Loucy (cell line): ENCODE data around the gene GSG1L.

ENCODE experiments used
- H2AFZ ChIP-seq: fragments of 200-600 bp; sonication (generic); 2 replicates; pipeline ENCODE4 v1.6.0; 2016; ENCODE audit warnings: antibody characterized with exemption, mild to moderate bottlenecking, low read length, moderate library complexity
- H3F3A ChIP-seq: fragments of 200-600 bp; 2 replicates; pipeline ENCODE4 v1.6.0; 2016; ENCODE audit warnings: antibody characterized with exemption, low read depth, mild to moderate bottlenecking
- H3K27me3 ChIP-seq: fragments of 200-600 bp; sonication (generic); 2 replicates; pipeline ENCODE4 v1.6.1; 2014; ENCODE audit warnings: low read length, mild to moderate bottlenecking; ENCODE audit not compliant: insufficient read depth, poor library complexity, severe bottlenecking
- H3K36me3 ChIP-seq: fragments of 200-600 bp; sonication (generic); 2 replicates; pipeline ENCODE4 v1.6.1; 2016; ENCODE audit warnings: low read length; ENCODE audit not compliant: insufficient read depth
- H3K4me1 ChIP-seq: fragments of 200-600 bp; sonication (generic); 2 replicates; pipeline ENCODE4 v1.5.1; 2014; ENCODE audit warnings: low read length, mild to moderate bottlenecking; ENCODE audit not compliant: insufficient read depth, poor library complexity, severe bottlenecking
- H3K4me2 ChIP-seq: fragments of 200-600 bp; sonication (generic); 2 replicates; pipeline ENCODE4 v1.6.0; 2014; ENCODE audit warnings: antibody characterized with exemption, low read length, low read depth, mild to moderate bottlenecking; ENCODE audit not compliant: poor library complexity, severe bottlenecking
- H3K4me3 ChIP-seq: fragments of 200-600 bp; sonication (generic); 2 replicates; pipeline ENCODE4 v1.5.1; 2014; ENCODE audit warnings: low read length, mild to moderate bottlenecking, mixed read lengths; ENCODE audit not compliant: poor library complexity, severe bottlenecking
- H3K79me2 ChIP-seq: fragments of 200-600 bp; sonication (generic); 2 replicates; pipeline ENCODE4 v1.6.1; 2014; ENCODE audit warnings: low read length; ENCODE audit not compliant: insufficient read depth
- H3K9ac ChIP-seq: fragments of 200-600 bp; sonication (generic); 2 replicates; pipeline ENCODE4 v1.6.0; 2014; ENCODE audit warnings: mild to moderate bottlenecking, low read depth, low read length, moderate library complexity; ENCODE audit not compliant: poor library complexity, severe bottlenecking
- H3K9me2 ChIP-seq: fragments of 200-600 bp; sonication (generic); replicated peaks from 2 replicates; pipeline ENCODE4 v1.6.1; 2016; ENCODE audit warnings: low read depth, low read length, mixed read lengths
- H3K9me3 ChIP-seq: fragments of 200-600 bp; sonication (generic); 2 replicates; pipeline ENCODE4 v1.6.1; 2014; ENCODE audit warnings: mild to moderate bottlenecking, antibody characterized with exemption, low read length, low read depth; ENCODE audit not compliant: insufficient read depth
- H4K20me1 ChIP-seq: fragments of 200-600 bp; sonication (generic); 2 replicates; pipeline ENCODE4 v1.6.0; 2014; ENCODE audit warnings: antibody characterized with exemption, low read length, mild to moderate bottlenecking; ENCODE audit not compliant: insufficient read depth, poor library complexity, severe bottlenecking
- EZH2phosphoT487 ChIP-seq: fragments of 200-600 bp; IDR thresholded peaks from 2 replicates; pipeline ENCODE4 v1.6.1; 2018; ENCODE audit warnings: antibody characterized with exemption, mild to moderate bottlenecking, moderate library complexity, borderline replicate concordance
- TF ChIP-seq, protein P1 (sequence below): fragments of 200-600 bp; sonication (generic); conservative IDR thresholded peaks from 2 replicates; pipeline ENCODE4 v1.5.1; 2014; ENCODE audit warnings: mild to moderate bottlenecking, antibody characterized with exemption, low read length

GSG1L gene

DNA sequence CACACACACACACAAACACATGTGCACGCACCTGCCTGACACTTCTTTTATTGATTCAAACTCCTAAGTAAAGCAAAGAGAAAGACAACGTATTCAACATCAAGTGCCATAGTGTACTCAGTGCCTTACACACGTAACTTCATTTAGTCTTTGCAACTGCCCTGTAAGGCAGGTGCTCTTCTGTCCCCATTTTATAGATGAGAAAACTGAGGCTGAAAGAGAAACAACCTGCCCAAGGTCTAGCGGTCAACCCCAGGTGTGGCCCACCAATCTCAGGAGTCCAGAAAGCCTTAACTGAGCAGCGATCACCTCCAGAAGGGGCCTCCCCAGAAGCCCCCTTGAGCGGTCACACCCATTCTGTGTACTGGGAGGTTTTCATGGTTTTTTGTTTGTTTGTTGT is 10.3 kb upstream of the GSG1L start:
- H2AFZ ChIP-seq: no peak overlapping the region
- no peaks in the 10 kb centered on the region for H3K9me3 ChIP-seq
- no peaks in the 10 kb centered on the region for H3K36me3 ChIP-seq
- no peaks in the 10 kb centered on the region for H3F3A ChIP-seq
- H3K79me2 ChIP-seq: no peaks in the 10 kb centered on the region
- no peaks in the 10 kb centered on the region for H3K4me1 ChIP-seq
- H3K9ac ChIP-seq: no peak overlapping the region
- no peak overlapping the region for H3K4me3 ChIP-seq
- H3K4me2 ChIP-seq: no peak overlapping the region
- H3K27me3 ChIP-seq: no peaks in the 10 kb centered on the region
- H3K9me2 ChIP-seq: no peaks in the 10 kb centered on the region
- no peaks in the 10 kb centered on the region for H4K20me1 ChIP-seq
- TF ChIP-seq, protein P1, sequence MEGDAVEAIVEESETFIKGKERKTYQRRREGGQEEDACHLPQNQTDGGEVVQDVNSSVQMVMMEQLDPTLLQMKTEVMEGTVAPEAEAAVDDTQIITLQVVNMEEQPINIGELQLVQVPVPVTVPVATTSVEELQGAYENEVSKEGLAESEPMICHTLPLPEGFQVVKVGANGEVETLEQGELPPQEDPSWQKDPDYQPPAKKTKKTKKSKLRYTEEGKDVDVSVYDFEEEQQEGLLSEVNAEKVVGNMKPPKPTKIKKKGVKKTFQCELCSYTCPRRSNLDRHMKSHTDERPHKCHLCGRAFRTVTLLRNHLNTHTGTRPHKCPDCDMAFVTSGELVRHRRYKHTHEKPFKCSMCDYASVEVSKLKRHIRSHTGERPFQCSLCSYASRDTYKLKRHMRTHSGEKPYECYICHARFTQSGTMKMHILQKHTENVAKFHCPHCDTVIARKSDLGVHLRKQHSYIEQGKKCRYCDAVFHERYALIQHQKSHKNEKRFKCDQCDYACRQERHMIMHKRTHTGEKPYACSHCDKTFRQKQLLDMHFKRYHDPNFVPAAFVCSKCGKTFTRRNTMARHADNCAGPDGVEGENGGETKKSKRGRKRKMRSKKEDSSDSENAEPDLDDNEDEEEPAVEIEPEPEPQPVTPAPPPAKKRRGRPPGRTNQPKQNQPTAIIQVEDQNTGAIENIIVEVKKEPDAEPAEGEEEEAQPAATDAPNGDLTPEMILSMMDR: no peak

DNA sequence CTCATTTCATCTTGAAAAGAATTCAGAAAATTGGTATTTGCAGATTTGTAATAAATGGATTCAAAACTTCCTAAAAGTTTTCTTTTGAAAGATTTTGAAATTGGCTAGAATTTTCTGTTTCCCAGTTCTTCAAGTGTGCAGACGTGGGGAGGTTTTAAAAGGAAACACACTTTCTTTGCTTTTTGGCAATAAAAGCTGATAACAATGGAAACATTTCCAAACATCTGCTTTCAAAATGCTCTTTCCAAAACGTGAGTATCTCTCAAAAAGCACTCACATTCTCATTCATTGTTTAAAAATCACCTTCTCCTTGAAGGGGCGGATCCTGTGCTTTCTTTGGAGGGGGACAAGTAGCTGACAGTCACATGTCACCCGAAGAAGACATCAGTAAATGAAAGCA is 8.6 kb upstream of the GSG1L start:
- no peaks in the 10 kb centered on the region for H3K36me3 ChIP-seq
- H3K9me3 ChIP-seq: no peaks in the 10 kb centered on the region
- no peak overlapping the region for H3K9ac ChIP-seq
- no peaks in the 10 kb centered on the region for H3F3A ChIP-seq
- no peaks in the 10 kb centered on the region for H3K79me2 ChIP-seq
- H2AFZ ChIP-seq: no peak overlapping the region
- no peaks in the 10 kb centered on the region for H4K20me1 ChIP-seq
- H3K27me3 ChIP-seq: no peaks in the 10 kb centered on the region
- no peak overlapping the region for H3K4me3 ChIP-seq
- no peaks in the 10 kb centered on the region for H3K9me2 ChIP-seq
- no peak overlapping the region for H3K4me2 ChIP-seq
- TF ChIP-seq, protein P1: no peak
- no peak for TF ChIP-seq EZH2phosphoT487
- no peaks in the 10 kb centered on the region for H3K4me1 ChIP-seq

DNA sequence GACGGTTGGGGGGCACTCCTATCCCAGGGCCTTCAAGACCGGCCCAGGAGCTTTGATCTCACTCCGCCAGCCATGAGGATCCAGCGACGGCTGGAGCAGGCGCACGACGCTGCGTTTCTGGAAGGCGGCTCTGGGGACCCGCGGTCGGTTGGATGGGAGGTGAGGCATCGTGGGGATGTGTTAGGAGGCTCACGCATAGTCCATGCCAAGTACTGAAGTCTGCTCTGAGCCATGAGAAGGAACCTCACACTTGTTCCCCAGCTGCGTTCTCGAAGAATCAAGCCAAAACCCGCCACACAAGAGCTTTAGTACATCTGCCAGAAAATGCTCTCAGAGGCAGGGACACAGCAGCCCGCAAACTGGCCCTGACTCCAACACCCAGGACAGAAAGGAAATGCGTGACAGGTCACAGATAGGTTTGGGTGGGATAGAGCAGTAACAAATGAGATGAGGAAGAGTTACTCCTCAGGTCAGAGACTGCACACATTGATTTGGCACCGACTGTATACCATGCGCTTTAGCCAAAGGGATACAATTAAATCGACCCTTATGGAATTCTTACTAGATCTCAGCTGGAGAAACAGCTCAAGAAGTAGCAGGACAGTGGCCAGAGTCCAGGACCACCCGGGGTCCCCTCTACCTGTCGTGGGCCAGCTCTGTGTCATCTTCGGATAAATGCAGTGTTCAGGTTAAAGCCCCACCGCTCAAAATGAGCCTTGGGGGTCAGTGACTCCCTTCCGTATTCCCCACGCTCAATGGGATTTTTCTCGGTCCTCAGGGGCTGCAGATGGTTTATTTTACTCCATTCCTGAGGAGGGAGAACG is 6.7 kb upstream of the GSG1L start:
- no peaks in the 10 kb centered on the region for H3K36me3 ChIP-seq
- H3K9me3 ChIP-seq: no peaks in the 10 kb centered on the region
- H3F3A ChIP-seq: no peaks in the 10 kb centered on the region
- TF ChIP-seq EZH2phosphoT487: no peak
- TF ChIP-seq, protein P1: no peak
- H3K9me2 ChIP-seq: no peaks in the 10 kb centered on the region
- H3K9ac ChIP-seq: no peak overlapping the region
- H3K4me3 ChIP-seq: no peak overlapping the region
- no peaks in the 10 kb centered on the region for H4K20me1 ChIP-seq
- no peaks in the 10 kb centered on the region for H3K27me3 ChIP-seq
- no peak overlapping the region for H2AFZ ChIP-seq
- no peaks in the 10 kb centered on the region for H3K79me2 ChIP-seq
- H3K4me2 ChIP-seq: no peak overlapping the region
- H3K4me1 ChIP-seq: no peaks in the 10 kb centered on the region
